T-cell (primary cell): ENCODE measurements around the gene RNASEL. TPM values are rescaled to one million over a fixed set of nuclear protein-coding genes. Genes with fewer than 3 reads are reported as not detected.

ENCODE experiments used
- ATAC-seq, 4 experiments: fragments of 200-7000 bp in 3 of 4; fragments of 150-1000 bp in 1 of 4; cut with Tn5 transposase; replicated peaks in 1 of 4; 1 replicate in 3 of 4; 2 replicates in 1 of 4; pipeline ENCODE4 v1.10.0; 2021; ENCODE audit warnings: moderate library complexity in 3 of 4, mild to moderate bottlenecking in 2 of 4, moderate number of reproducible peaks in 1 of 4
- CTCF ChIA-PET, 2 donors: fragments of 300-600 bp; sonication (Branson Sonifier 250); formaldehyde crosslinking; loops; one replicate each; lab custom pipeline; 2022; ENCODE audit warnings: antibody characterized with exemption in 2 of 2; lab: Charles Lee
- POLR2A ChIA-PET, 2 donors: fragments of 300-600 bp; sonication (Branson Sonifier 250); formaldehyde crosslinking; loops; one replicate each; lab custom pipeline; 2022; ENCODE audit warnings: antibody characterized with exemption in 2 of 2; lab: Charles Lee
- DNase-seq, 35 experiments: peaks; one replicate each; pipeline versions ENCODE4 v3.0.0 to v3.0.0-alpha.2; 2013 to 2023
- H3K27ac ChIP-seq: one replicate; pipeline ENCODE4 v1.5.1; 2013; ENCODE audit warnings: low read length
- H3K27me3 ChIP-seq, 2 experiments: replicated peaks in 1 of 2; 1 replicate in 1 of 2; 2 replicates in 1 of 2; pipeline versions ENCODE4 v1.6.1 to v1.7.0; 2013; ENCODE audit warnings: low read length in 1 of 2, mixed read lengths in 1 of 2; ENCODE audit not compliant: control insufficient read depth in 2 of 2, insufficient read depth in 2 of 2; ENCODE audit errors: extremely low read depth in 1 of 2
- H3K36me3 ChIP-seq, 2 donors: 1 replicate in 1 of 2; 2 replicates in 1 of 2; pipeline versions ENCODE4 v1.6.1 to v1.7.0; 2013; ENCODE audit warnings: low read length in 1 of 2; ENCODE audit not compliant: control insufficient read depth in 2 of 2, insufficient read depth in 1 of 2; ENCODE audit errors: extremely low read depth in 1 of 2
- H3K4me1 ChIP-seq, 2 experiments: 1 replicate in 1 of 2; 2 replicates in 1 of 2; pipeline versions ENCODE4 v1.6.1 to v1.7.0; 2013; ENCODE audit warnings: low read length in 2 of 2, mixed read lengths in 1 of 2; ENCODE audit not compliant: insufficient read depth in 2 of 2, control insufficient read depth in 1 of 2; ENCODE audit errors: extremely low read depth in 1 of 2
- H3K4me3 ChIP-seq, 2 donors: 1 replicate in 1 of 2; 2 replicates in 1 of 2; pipeline versions ENCODE4 v1.5.1 to v1.7.0; 2013; ENCODE audit warnings: mild to moderate bottlenecking in 2 of 2, low read length in 1 of 2, moderate library complexity in 1 of 2; ENCODE audit not compliant: control insufficient read depth in 1 of 2; ENCODE audit errors: extremely low read depth in 1 of 2
- H3K9me3 ChIP-seq: 2 replicates; pipeline ENCODE4 v1.7.0; 2013
- H3K27ac Mint-ChIP-seq, 2 donors: one replicate each; pipeline ENCODE4 v1.8.0; 2020 to 2021; ENCODE audit warnings: mild to moderate bottlenecking in 2 of 2, mixed read lengths in 2 of 2
- H3K27me3 Mint-ChIP-seq, 2 donors: one replicate each; pipeline ENCODE4 v1.8.0; 2021 to 2022; ENCODE audit warnings: mixed read lengths in 2 of 2
- H3K36me3 Mint-ChIP-seq: one replicate; pipeline ENCODE4 v1.8.0; 2021; ENCODE audit warnings: mixed read lengths
- H3K4me1 Mint-ChIP-seq, 3 donors: one replicate each; pipeline ENCODE4 v1.8.0; 2020 to 2022; ENCODE audit warnings: mixed read lengths in 3 of 3, mild to moderate bottlenecking in 1 of 3
- H3K4me3 Mint-ChIP-seq, 3 donors: one replicate each; pipeline ENCODE4 v1.8.0; 2020 to 2022; ENCODE audit warnings: mild to moderate bottlenecking in 3 of 3, mixed read lengths in 3 of 3, moderate library complexity in 3 of 3
- H3K9me3 Mint-ChIP-seq, 3 donors: one replicate each; pipeline ENCODE4 v1.8.0; 2020 to 2022; ENCODE audit warnings: mixed read lengths in 3 of 3
- WGBS: methylation state at CpG from one replicate; pipeline ENCODE4 v1.1.5; 2013; ENCODE audit warnings: missing lambda C conversion rate; ENCODE audit not compliant: insufficient coverage; 5-methylcytosine and 5-hydroxymethylcytosine counted together
- total RNA-seq, 35 experiments: library from RNA in 6 of 35; stranded (reverse) in 6 of 35; fragments of 120-200 nt in 1 of 35; gene quantifications; one replicate each; pipeline versions ENCODE4 v1.2.1 to v1.2.4 and lab custom pipeline; 2013 to 2026

The RNASEL gene
- total RNA-seq, 5 donors from 2014 or later (not counting 1 experiment from before 2014, with no cell fraction given) = 10.5 to 20.8 (median 18.7) TPM

GRCh38 chr1:182616130-182617013, 27.3 kb upstream of the RNASEL start:
- DNase-seq (peak; percentile 51 to 95 (median 90)), ATAC-seq (peak; percentile 88 to 93 (median 90))
- peak overlapping the region; percentile 76 to 83 (median 79) for H3K4me3 Mint-ChIP-seq
- no peak overlapping the region for H3K4me3 ChIP-seq
- H3K4me1 ChIP-seq = peaks cover 19 to 32% of the 10 kb centered on the region in 2 experiments
- H3K27ac ChIP-seq = no peak overlapping the region
- peaks cover 16 to 39% of the 10 kb centered on the region in 2 experiments for H3K27me3 ChIP-seq
- 0% methylated on average over 2 of the region's 17 CpGs for WGBS
- peaks cover 6% of the 10 kb centered on the region for H3K36me3 Mint-ChIP-seq
- H3K27me3 Mint-ChIP-seq = peaks cover 25 to 28% of the 10 kb centered on the region in 2 donors
- POLR2A ChIA-PET = interaction anchor here (0.6 to 1.6 kb wide), 6 partner anchors 9 to 78 kb away, joined by 3 to 9 read pairs (median 6); no protein-coding TSS in a partner anchor
- peaks cover 36 to 40% (median 39%) of the 10 kb centered on the region in 3 donors for H3K4me1 Mint-ChIP-seq
- CTCF ChIA-PET = interaction anchor here (0.5 to 4.0 kb wide), 15 partner anchors 10 to 168 kb away, joined by 3 to 21 read pairs (median 3); no protein-coding TSS in a partner anchor
- no peaks in the 10 kb centered on the region for H3K9me3 ChIP-seq
- H3K27ac Mint-ChIP-seq = peak overlapping the region; percentile 34 to 69
- peaks cover 3 to 9% (median 7%) of the 10 kb centered on the region in 3 donors for H3K9me3 Mint-ChIP-seq
- no peaks in the 10 kb centered on the region for H3K36me3 ChIP-seq

- Histone ChIP-seq H3K36me3 (no peaks in the 10 kb centered on the region), H3K4me1 (peaks cover 19 to 32% of the 10 kb centered on the region in 2 experiments), H3K27ac (peak overlapping the region; percentile 28), H3K27me3 (peaks cover 16 to 47% of the 10 kb centered on the region in 2 experiments), H3K4me3 (peak overlapping the region; percentile 56 to 94), H3K9me3 (no peaks in the 10 kb centered on the region)
- ChIA-PET CTCF (interaction anchor here (0.8 to 4.0 kb wide), 10 partner anchors 9 to 167 kb away, joined by 3 to 21 read pairs (median 6); no protein-coding TSS in a partner anchor), POLR2A (interaction anchor here in 1 of 2 donors (1.6 kb wide), 1 partner anchor 13 kb away, joined by 8 read pairs; no protein-coding TSS in a partner anchor)
- ATAC-seq = peak; percentile 18 to 46 (median 26)
- peaks cover 1% of the 10 kb centered on the region for H3K36me3 Mint-ChIP-seq
- peak overlapping the region; percentile 34 to 70 for H3K27ac Mint-ChIP-seq
- peaks cover 36 to 40% (median 39%) of the 10 kb centered on the region in 3 donors for H3K4me1 Mint-ChIP-seq
- DNase-seq = peak in 16 of 35 experiments; percentile 12 to 70 (median 34)
- peak overlapping the region; percentile 76 to 83 (median 79) for H3K4me3 Mint-ChIP-seq
- H3K9me3 Mint-ChIP-seq = peaks cover 0 to 2% (median 1%) of the 10 kb centered on the region in 3 donors
- 6% methylated on average over 6 of the region's 11 CpGs for WGBS
- peaks cover 25 to 34% of the 10 kb centered on the region in 2 donors for H3K27me3 Mint-ChIP-seq
Observed at GRCh38 chr1:182615468-182616129, 26.5 kb upstream of the RNASEL start.

- H3K4me1 ChIP-seq = peaks cover 19 to 32% of the 10 kb centered on the region in 2 experiments
- CTCF ChIA-PET = interaction anchor here (0.7 to 4.0 kb wide), 10 partner anchors 8 to 172 kb away, joined by 3 to 21 read pairs (median 5); no protein-coding TSS in a partner anchor
- peaks cover 25 to 34% of the 10 kb centered on the region in 2 donors for H3K27me3 Mint-ChIP-seq
Observed at GRCh38 chr1:182614796-182615454, 25.9 kb upstream of the RNASEL start.

GRCh38 chr1:182611787-182612186, 22.7 kb upstream of the RNASEL start:
- POLR2A ChIA-PET = interaction anchor here in 1 of 2 donors (1.4 kb wide), 1 partner anchor 9 kb away, joined by 3 read pairs; no protein-coding TSS in a partner anchor
- Histone ChIP-seq H3K27ac (no peak overlapping the region), H3K27me3 (peaks cover 12 to 49% of the 10 kb centered on the region in 2 experiments), H3K4me1 (peaks cover 19 to 30% of the 10 kb centered on the region in 2 experiments), H3K36me3 (no peaks in the 10 kb centered on the region), H3K9me3 (no peaks in the 10 kb centered on the region), H3K4me3 (no peak overlapping the region)
- no peak for ATAC-seq
- Mint-ChIP-seq H3K27ac (no peak overlapping the region), H3K4me3 (no peak overlapping the region), H3K27me3 (peaks cover 33 to 35% of the 10 kb centered on the region in 2 donors), H3K4me1 (peaks cover 28 to 32% (median 31%) of the 10 kb centered on the region in 3 donors), H3K9me3 (no peaks in the 10 kb centered on the region), H3K36me3 (no peaks in the 10 kb centered on the region)
- no peak for DNase-seq
- 95% methylated on average over 8 of the region's 8 CpGs for WGBS
- CTCF ChIA-PET = interaction anchor here (0.5 to 1.2 kb wide), 4 partner anchors 11 to 495 kb away, joined by 3 read pairs; partner anchors contain the start of gene RNASEL (in 1 of the 2)

More at GRCh38 chr1:182614796-182615454, 25.9 kb upstream of the RNASEL start:
- Mint-ChIP-seq H3K4me1 (peaks cover 36 to 40% (median 39%) of the 10 kb centered on the region in 3 donors), H3K27ac (no peak overlapping the region), H3K9me3 (no peaks in the 10 kb centered on the region), H3K4me3 (peak overlapping the region; percentile 76 to 83 (median 79)), H3K36me3 (no peaks in the 10 kb centered on the region)
- POLR2A ChIA-PET = interaction anchor here in 1 of 2 donors (0.6 to 0.7 kb wide), 2 partner anchors 10 to 14 kb away, joined by 4 to 8 read pairs; no protein-coding TSS in a partner anchor
- WGBS = 0% methylated on average over 43 of the region's 56 CpGs
- no peaks in the 10 kb centered on the region for H3K9me3 ChIP-seq
- peak overlapping the region; percentile 56 to 94 for H3K4me3 ChIP-seq
- H3K27me3 ChIP-seq = peaks cover 16 to 50% of the 10 kb centered on the region in 2 experiments
- H3K27ac ChIP-seq = no peak overlapping the region
- H3K36me3 ChIP-seq = no peaks in the 10 kb centered on the region
- peak in 3 of 4 experiments; percentile 11 to 40 (median 25) for ATAC-seq
- peak in 15 of 35 experiments; percentile 16 to 67 (median 36) for DNase-seq

GRCh38 chr1:182611326-182611725, 22.3 kb upstream of the RNASEL start:
- H3K4me3 ChIP-seq = no peak overlapping the region
- peaks cover 12 to 48% of the 10 kb centered on the region in 2 experiments for H3K27me3 ChIP-seq
- peaks cover 23 to 27% (median 26%) of the 10 kb centered on the region in 3 donors for H3K4me1 Mint-ChIP-seq
- H3K36me3 Mint-ChIP-seq = no peaks in the 10 kb centered on the region
- ChIA-PET POLR2A (no interaction called here), CTCF (no interaction called here)
- H3K9me3 Mint-ChIP-seq = no peaks in the 10 kb centered on the region
- no CpG with 5 or more reads among the region's 1 CpG for WGBS
- H3K27me3 Mint-ChIP-seq = peaks cover 33% of the 10 kb centered on the region in 2 donors
- H3K27ac ChIP-seq = no peak overlapping the region
- DNase-seq (no peak), ATAC-seq (no peak)
- H3K4me3 Mint-ChIP-seq = no peak overlapping the region
- peaks cover 15 to 25% of the 10 kb centered on the region in 2 experiments for H3K4me1 ChIP-seq
- no peak overlapping the region for H3K27ac Mint-ChIP-seq
- no peaks in the 10 kb centered on the region for H3K9me3 ChIP-seq
- no peaks in the 10 kb centered on the region for H3K36me3 ChIP-seq
